ENCODE data around the gene SH3PXD2A.

DNA sequence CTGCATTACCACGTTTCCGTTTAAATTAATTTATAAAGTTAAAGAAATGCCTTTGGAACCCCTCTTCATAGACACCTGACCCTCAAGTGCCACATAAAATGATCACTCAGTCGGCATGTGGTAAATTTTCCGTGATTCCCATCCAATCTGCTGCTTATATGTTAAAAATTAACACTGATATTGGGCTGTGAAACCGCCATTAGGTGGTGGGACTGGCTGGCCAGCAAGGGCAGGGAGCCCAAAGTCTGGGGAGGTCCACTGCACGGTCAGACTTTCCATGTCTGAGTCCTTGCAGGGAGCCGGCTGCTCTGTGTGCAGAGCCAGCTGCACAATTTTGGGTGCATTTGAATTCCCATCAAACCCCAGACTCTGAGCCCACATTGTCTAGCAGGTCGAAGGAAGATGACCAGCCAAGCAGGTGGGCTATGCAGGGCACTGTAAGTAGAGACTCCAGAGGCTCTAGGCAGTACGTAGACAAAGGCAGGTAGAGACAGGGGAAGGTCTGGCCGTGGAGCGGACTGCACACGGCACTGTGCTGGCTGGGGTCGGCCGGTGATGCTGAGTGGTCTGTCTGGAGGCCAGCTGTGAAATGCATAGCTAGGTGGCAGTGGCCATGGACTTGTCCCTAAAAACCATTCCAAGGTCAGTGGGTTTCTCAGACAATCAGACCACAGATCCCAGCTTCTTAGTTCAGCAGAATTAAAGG, 122.9 kb downstream of the SH3PXD2A start:
- TF ChIP-seq SMC3 (IDR thresholded peaks at IDR 0.05; ENCODE audit: low read depth, low read length) (no peak), RAD21 (IDR thresholded peaks at IDR 0.05; ENCODE audit: low read length) (no peak), POLR2A (IDR thresholded peaks at IDR 0.05; ENCODE audit: low read depth, low read length) (no peak), FOS (IDR thresholded peaks at IDR 0.05; ENCODE audit: low read depth, low read length) (no peak), RFX5 (IDR thresholded peaks at IDR 0.05; ENCODE audit: low read depth, low read length) (no peak), CEBPB (IDR thresholded peaks at IDR 0.05; ENCODE audit: low read depth, low read length) (no peak)
- TF ChIP-seq, protein P1, sequence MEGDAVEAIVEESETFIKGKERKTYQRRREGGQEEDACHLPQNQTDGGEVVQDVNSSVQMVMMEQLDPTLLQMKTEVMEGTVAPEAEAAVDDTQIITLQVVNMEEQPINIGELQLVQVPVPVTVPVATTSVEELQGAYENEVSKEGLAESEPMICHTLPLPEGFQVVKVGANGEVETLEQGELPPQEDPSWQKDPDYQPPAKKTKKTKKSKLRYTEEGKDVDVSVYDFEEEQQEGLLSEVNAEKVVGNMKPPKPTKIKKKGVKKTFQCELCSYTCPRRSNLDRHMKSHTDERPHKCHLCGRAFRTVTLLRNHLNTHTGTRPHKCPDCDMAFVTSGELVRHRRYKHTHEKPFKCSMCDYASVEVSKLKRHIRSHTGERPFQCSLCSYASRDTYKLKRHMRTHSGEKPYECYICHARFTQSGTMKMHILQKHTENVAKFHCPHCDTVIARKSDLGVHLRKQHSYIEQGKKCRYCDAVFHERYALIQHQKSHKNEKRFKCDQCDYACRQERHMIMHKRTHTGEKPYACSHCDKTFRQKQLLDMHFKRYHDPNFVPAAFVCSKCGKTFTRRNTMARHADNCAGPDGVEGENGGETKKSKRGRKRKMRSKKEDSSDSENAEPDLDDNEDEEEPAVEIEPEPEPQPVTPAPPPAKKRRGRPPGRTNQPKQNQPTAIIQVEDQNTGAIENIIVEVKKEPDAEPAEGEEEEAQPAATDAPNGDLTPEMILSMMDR (conservative IDR thresholded peaks at IDR 0.05; ENCODE audit: low read depth, low read length) = no peak
- TF ChIP-seq, protein P2, sequence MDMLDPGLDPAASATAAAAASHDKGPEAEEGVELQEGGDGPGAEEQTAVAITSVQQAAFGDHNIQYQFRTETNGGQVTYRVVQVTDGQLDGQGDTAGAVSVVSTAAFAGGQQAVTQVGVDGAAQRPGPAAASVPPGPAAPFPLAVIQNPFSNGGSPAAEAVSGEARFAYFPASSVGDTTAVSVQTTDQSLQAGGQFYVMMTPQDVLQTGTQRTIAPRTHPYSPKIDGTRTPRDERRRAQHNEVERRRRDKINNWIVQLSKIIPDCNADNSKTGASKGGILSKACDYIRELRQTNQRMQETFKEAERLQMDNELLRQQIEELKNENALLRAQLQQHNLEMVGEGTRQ (IDR thresholded peaks at IDR 0.05; ENCODE audit: low read depth, low read length) = no peak
- TF ChIP-seq, protein P3, sequence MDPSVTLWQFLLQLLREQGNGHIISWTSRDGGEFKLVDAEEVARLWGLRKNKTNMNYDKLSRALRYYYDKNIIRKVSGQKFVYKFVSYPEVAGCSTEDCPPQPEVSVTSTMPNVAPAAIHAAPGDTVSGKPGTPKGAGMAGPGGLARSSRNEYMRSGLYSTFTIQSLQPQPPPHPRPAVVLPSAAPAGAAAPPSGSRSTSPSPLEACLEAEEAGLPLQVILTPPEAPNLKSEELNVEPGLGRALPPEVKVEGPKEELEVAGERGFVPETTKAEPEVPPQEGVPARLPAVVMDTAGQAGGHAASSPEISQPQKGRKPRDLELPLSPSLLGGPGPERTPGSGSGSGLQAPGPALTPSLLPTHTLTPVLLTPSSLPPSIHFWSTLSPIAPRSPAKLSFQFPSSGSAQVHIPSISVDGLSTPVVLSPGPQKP (IDR thresholded peaks at IDR 0.05; ENCODE audit: borderline replicate concordance, low read depth, low read length) = no peak
